GM12865 (cell line): ENCODE measurements around the gene ROS1.
"Not testable (repeated sequence)": the region's sequence is repeated elsewhere in the genome, so short reads cannot be mapped to it uniquely, and the experiment has no call there.

Experiments used
- DNase-seq: peaks from one replicate; pipeline ENCODE4 v3.0.0; 2010; ENCODE audit warnings: low read depth
- H3K4me3 ChIP-seq: 2 replicates; pipeline ENCODE4 v1.5.1; 2011; ENCODE audit warnings: mild to moderate bottlenecking, low read depth, low read length, control low read depth
- TF ChIP-seq, protein P1 (sequence below): IDR thresholded peaks from 2 replicates; pipeline ENCODE4 v1.5.1; 2011; ENCODE audit warnings: low read length, control low read depth, low read depth, inconsistent platforms; ENCODE audit not compliant: insufficient read depth; ENCODE audit errors: missing control alignments

Gene ROS1

DNA sequence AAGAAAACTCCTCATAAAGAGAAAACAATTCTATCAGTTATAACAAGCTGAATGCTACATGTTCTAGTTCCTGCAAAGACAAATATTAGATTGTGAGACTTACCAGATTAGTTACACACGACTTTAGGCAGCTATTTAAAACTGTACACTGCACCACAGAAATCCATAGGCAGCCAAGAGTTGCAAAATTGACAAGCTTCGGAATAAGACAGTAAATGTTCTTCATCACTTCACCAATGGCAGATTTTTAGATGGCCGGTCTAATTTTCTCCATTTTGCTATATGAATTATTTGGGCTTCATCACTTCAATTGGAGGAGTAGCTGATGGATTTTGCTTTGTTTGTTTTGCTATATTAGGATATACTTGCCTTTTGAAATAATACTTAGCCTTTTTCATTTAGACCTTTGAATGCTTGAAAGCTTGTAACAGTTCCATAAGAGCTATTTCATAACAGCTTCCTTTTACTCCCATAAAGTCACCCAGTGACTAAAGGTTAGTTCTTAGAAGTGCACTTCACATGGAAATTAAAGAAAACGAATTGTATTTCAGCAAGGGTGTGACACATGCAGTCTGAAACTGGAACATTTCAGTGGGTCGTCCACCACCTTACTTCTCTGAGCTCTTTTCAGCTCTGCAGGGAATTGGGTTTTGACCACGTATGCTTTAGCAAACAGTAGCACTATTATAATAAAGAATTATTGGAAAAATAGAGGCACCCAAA is at the start of gene ROS1:
Gene ROS1 (minus strand): TSS at position 512 of the 723 bp plus-strand sequence. CDS start 286 bp downstream, at position 226.
- TF ChIP-seq, protein P1, sequence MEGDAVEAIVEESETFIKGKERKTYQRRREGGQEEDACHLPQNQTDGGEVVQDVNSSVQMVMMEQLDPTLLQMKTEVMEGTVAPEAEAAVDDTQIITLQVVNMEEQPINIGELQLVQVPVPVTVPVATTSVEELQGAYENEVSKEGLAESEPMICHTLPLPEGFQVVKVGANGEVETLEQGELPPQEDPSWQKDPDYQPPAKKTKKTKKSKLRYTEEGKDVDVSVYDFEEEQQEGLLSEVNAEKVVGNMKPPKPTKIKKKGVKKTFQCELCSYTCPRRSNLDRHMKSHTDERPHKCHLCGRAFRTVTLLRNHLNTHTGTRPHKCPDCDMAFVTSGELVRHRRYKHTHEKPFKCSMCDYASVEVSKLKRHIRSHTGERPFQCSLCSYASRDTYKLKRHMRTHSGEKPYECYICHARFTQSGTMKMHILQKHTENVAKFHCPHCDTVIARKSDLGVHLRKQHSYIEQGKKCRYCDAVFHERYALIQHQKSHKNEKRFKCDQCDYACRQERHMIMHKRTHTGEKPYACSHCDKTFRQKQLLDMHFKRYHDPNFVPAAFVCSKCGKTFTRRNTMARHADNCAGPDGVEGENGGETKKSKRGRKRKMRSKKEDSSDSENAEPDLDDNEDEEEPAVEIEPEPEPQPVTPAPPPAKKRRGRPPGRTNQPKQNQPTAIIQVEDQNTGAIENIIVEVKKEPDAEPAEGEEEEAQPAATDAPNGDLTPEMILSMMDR: no peak
- no peak within 1 kb of the TSS for H3K4me3 ChIP-seq
- DNase-seq: no peak

DNA sequence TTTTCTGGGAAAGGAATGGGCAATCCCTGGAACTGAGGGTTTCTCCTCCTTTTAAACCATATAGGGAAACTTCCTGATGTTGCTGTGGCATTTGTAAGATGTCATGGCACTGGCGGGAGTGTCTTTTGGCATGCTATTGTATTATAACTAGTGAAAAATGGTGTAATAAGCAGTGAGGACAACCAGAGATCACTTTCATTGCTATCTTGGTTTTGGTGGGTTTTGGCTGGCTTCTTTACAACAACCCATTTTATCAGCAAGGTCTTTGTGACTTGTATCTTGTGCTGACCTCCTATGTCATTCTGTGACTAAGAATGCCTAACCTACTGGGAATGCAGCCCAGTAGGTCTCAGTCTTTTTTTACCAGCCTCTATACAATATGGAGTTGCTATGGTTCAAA is 47.7 kb upstream of the ROS1 start:
- DNase-seq: no peak
- TF ChIP-seq, protein P1: no peak
- H3K4me3 ChIP-seq: no peak overlapping the region

DNA sequence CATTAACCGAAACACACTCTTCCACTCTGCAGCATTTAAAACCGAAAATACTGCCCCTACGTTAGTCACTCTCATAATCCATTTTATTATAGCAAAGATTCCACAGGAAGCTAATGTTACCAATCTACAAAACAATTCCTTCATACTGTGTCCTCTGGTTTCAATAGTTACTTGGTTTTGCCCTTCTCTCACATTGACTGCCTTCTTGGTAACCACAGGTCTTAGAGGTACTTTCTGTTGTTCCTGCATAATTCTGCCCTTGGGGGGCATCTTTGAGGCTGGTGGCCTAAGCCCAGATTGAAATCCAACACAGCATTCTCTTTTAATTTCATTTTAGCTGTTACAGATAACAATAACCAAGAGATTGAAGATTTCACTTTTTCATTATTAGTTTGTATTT is 46.9 kb upstream of the ROS1 start:
- TF ChIP-seq, protein P1: no peak
- H3K4me3 ChIP-seq: no peak overlapping the region
- DNase-seq: no peak

DNA sequence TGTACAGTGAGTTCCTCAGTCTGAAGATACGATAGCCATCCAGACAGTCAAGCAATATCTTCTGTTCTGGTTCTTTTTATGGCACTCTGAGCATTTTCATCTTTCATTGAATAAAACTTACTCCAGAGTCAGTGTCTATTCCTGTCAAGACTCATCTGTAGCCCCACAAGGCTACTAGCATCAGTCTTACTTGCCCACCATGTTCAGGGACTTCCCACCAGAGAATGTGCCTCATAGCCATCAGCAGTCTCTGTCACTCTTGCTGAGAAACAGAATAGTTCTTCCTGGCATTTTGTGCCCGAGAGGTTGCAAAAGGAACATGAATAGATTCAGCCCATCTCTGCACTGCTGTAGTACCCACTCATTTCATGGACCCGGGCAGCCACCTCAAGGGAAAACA is 44.0 kb upstream of the ROS1 start:
- TF ChIP-seq, protein P1: no peak
- DNase-seq: no peak
- H3K4me3 ChIP-seq: no peak overlapping the region

DNA sequence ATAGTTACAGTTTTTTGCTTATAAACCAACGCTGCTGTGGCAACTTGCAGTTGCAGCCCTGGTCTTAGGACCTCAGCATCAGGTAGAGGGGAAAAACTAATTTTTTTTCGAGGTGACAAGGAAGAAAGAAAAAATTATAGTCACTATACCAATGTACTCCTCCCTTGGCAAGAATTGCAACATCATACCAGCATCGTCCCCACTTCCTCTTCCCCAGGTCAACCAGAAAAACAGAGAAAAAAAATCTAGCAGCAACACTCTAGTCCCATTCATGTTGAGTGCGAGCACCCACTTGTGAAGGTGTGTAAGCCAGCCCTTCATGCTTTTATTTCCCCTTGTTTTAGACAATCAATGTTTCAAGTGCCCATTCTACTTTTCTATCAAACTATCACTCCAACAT is 43.6 kb upstream of the ROS1 start:
- no peak overlapping the region for H3K4me3 ChIP-seq
- DNase-seq: no peak
- TF ChIP-seq, protein P1: no peak

DNA sequence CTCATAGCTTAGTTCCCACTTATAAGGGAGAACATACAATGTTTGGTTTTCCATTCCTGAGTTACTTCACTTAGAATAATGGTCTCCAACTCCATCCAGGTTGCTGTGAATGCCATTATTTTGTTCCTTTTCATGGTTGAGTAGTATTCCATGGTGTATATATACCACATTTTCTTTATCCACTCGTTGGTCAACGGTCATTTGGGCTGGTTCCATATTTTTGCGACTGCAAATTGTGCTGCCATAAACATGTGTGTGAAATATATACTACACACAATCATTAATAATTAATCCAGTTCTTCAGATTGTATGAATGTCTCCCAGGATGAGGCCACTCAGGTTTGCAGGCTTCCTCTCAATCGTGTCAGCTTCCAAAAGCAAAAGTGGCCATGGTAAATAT is 42.8 kb upstream of the ROS1 start:
- not testable (repeated sequence) for H3K4me3 ChIP-seq, DNase-seq

DNA sequence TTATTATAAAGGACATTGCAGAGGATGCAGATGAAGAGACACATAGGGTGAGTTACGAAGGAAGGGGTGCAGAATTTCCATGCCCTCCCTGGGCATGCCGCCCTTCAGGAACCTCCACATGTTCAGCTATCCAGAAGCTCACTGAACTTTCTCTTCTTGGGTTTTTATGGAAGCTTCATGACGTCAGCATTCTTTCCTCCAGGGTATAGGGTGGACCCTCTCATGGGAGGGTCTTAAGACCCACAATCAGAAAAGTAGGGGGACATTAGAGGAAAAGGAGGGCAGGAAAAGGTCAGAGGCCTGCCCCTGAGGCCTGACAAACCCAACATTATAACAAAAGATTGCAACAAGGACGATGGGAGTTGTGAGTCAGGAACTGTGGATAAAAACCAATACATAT is 42.1 kb upstream of the ROS1 start:
- TF ChIP-seq, protein P1: no peak
- no peak overlapping the region for H3K4me3 ChIP-seq
- no peak for DNase-seq
